Left ventricle myocardium inferior (tissue), 1 donor: ENCODE results near the gene EIF3A. TPM values are rescaled to one million over a fixed set of nuclear protein-coding genes. Genes with fewer than 3 reads are reported as not detected.

ENCODE experiments used
- DNase-seq: peaks from one replicate; pipeline ENCODE4 v3.0.0-alpha.2; 2020
- H3K27ac ChIP-seq: fragments of 200-600 bp; replicated peaks from 2 replicates; pipeline ENCODE4 v1.8.0; 2021
- H3K27me3 ChIP-seq: fragments of 200-600 bp; 2 replicates; pipeline ENCODE4 v1.8.0; 2021; ENCODE audit warnings: low read depth
- H3K36me3 ChIP-seq: fragments of 200-600 bp; 2 replicates; pipeline ENCODE4 v1.8.0; 2021
- H3K4me1 ChIP-seq: fragments of 200-600 bp; 2 replicates; pipeline ENCODE4 v1.8.0; 2021
- H3K4me3 ChIP-seq: fragments of 200-600 bp; 2 replicates; pipeline ENCODE4 v1.8.0; 2021; ENCODE audit warnings: mild to moderate bottlenecking, moderate library complexity
- H3K9me3 ChIP-seq: fragments of 200-600 bp; replicated peaks from 2 replicates; pipeline ENCODE4 v1.8.0; 2021
- intact Hi-C: fragments of 100-400 bp; cut with micrococcal nuclease; formaldehyde crosslinking; loops from one replicate; pipeline ENCODE4 v1.11.0; 2022
- total RNA-seq: library from RNA; stranded (reverse); fragmentation: NEBNext Ultra II Directional; extraction: Animal tissue kit (Norgen Biotek cat#: 25700); gene quantifications from one replicate; pipeline ENCODE4 v1.2.1, GENCODE V29; 2021
- TF ChIP-seq, protein P1 (sequence below): fragments of 200-600 bp; IDR thresholded peaks from 2 replicates; pipeline ENCODE4 v1.8.0; 2021; ENCODE audit warnings: antibody characterized with exemption, mild to moderate bottlenecking, borderline replicate concordance
- donor health status: DM: no; HTN: yes; CAD: no; lungs with severe emphysema.

The EIF3A gene
- total RNA-seq, 1 donor from 2014 or later = 103 TPM

DNA sequence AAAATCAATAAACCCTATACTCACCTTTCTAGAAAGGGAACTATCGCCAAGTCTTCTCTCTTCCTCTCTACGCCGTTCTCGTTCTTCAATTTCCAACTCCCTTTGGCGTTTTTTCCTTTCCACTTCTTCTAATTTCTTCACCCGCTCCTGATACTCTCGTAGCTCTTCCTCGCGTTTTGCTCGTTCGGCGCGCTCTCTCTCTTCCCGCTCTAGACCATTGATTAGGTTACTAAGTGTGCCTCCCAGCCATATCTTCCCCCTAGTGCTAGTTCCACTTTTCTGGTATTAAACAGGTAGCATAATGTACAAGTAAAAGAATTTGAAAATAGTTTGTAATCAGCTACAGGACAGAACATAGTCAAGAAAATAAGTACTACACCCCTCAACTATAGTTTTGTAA lies 30.8 kb downstream of the EIF3A start:
- H3K9me3 ChIP-seq = no peaks in the 10 kb centered on the region
- intact Hi-C loops = no loop called here
- peaks cover 7% of the 10 kb centered on the region for H3K4me1 ChIP-seq
- H3K36me3 ChIP-seq = peaks cover 99% of the 10 kb centered on the region
- H3K27me3 ChIP-seq = no peaks in the 10 kb centered on the region
- DNase-seq = no peak
- TF ChIP-seq, protein P1, sequence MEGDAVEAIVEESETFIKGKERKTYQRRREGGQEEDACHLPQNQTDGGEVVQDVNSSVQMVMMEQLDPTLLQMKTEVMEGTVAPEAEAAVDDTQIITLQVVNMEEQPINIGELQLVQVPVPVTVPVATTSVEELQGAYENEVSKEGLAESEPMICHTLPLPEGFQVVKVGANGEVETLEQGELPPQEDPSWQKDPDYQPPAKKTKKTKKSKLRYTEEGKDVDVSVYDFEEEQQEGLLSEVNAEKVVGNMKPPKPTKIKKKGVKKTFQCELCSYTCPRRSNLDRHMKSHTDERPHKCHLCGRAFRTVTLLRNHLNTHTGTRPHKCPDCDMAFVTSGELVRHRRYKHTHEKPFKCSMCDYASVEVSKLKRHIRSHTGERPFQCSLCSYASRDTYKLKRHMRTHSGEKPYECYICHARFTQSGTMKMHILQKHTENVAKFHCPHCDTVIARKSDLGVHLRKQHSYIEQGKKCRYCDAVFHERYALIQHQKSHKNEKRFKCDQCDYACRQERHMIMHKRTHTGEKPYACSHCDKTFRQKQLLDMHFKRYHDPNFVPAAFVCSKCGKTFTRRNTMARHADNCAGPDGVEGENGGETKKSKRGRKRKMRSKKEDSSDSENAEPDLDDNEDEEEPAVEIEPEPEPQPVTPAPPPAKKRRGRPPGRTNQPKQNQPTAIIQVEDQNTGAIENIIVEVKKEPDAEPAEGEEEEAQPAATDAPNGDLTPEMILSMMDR = no peak
- no peak overlapping the region for H3K27ac ChIP-seq
- no peak overlapping the region for H3K4me3 ChIP-seq

DNA sequence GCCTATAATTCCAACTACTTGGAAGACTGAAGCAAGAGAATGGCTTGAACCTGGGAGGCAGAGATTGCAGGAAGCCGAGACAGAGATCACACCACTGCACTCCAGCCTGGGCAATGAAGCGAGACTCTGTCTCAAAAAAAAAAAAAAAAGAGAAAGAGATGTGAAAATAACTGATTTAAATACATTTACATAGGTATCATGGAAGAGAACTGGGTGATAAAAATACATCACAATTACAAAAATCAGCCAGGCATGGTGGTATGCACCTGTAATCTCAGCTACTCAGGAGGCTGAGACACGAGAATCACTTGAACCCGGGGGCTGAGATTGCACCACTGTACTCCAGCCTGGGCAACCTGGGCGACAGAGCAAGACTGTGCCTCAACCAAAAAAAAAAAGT lies 31.3 kb downstream of the EIF3A start:
- no peak overlapping the region for H3K27ac ChIP-seq
- TF ChIP-seq, protein P1 = no peak

DNA sequence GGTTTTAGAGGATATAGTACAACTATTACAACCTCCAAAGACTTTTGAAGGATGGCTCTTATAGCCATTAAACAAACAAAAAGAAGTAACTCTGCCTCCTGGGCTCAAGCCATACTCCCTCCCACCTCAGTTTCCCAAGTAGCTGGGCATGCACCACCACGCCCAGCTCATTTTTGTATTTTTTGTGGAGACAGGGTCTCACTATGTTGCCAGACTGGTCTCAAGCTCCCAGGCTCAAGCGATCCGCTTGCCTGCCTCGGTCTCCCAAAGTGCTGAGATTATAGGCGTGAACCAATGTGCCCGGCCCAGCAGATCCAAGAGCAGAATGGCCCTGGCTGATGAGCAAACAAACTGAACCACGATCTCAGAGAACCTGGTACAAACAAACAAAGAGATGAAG lies 35.1 kb downstream of the EIF3A start:
- peaks cover 100% of the 10 kb centered on the region for H3K36me3 ChIP-seq
- intact Hi-C loops = no loop called here
- no peak overlapping the region for H3K4me3 ChIP-seq
- TF ChIP-seq, protein P1 = no peak
- H3K9me3 ChIP-seq = no peaks in the 10 kb centered on the region
- H3K27me3 ChIP-seq = no peaks in the 10 kb centered on the region
- no peak for DNase-seq
- peaks cover 7% of the 10 kb centered on the region for H3K4me1 ChIP-seq
- H3K27ac ChIP-seq = no peak overlapping the region

More for the DNA sequence above, 31.3 kb downstream of the EIF3A start:
- no peaks in the 10 kb centered on the region for H3K9me3 ChIP-seq
- intact Hi-C loops = no loop called here
- H3K36me3 ChIP-seq = peaks cover 99% of the 10 kb centered on the region
- no peaks in the 10 kb centered on the region for H3K27me3 ChIP-seq
- DNase-seq = no peak
- peaks cover 7% of the 10 kb centered on the region for H3K4me1 ChIP-seq
- no peak overlapping the region for H3K4me3 ChIP-seq

DNA sequence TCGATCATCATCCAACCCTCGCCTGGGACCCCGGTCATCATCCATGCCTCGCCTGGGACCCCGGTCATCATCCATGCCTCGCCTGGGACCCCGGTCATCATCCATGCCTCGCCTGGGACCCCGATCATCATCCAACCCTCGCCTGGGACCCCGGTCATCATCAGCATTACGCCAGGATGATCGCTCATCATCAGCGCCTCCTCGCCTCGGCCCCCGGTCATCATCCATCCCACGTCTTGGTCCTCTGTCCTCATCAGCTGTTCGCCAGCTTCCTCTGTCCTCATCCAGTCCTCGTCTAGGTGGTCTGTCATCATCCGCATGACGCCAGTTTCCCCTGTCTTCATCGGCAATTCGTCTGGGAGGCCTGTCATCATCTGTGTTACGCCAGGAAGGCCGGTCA lies 38.4 kb downstream of the EIF3A start:
- Histone ChIP-seq H3K4me1 (no peaks in the 10 kb centered on the region), H3K9me3 (no peaks in the 10 kb centered on the region), H3K27ac (no peak overlapping the region), H3K36me3 (peaks cover 99% of the 10 kb centered on the region), H3K4me3 (no peak overlapping the region), H3K27me3 (no peaks in the 10 kb centered on the region)
- TF ChIP-seq, protein P1 = no peak
- intact Hi-C loops = no loop called here
- no peak for DNase-seq

DNA sequence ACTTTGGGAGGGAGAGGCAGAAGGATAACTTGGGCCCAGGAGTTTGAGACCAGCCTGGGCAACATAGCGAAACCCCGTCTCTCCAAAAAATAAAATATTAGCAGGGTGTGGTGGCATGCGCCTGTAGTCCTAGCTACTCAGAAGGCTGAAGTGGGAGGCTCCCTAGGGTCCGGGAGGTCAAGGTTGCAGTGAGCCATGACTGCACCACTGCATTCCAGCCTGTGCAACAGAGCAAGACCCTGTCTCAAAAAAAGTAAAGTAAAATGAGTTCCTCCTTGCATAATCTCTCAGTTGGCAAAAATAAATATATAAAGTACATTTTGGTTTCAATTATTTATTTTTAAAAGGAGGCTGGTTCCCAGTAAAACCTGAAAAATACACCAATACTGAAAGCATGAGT lies 39.3 kb downstream of the EIF3A start:
- TF ChIP-seq, protein P1 = no peak

DNA sequence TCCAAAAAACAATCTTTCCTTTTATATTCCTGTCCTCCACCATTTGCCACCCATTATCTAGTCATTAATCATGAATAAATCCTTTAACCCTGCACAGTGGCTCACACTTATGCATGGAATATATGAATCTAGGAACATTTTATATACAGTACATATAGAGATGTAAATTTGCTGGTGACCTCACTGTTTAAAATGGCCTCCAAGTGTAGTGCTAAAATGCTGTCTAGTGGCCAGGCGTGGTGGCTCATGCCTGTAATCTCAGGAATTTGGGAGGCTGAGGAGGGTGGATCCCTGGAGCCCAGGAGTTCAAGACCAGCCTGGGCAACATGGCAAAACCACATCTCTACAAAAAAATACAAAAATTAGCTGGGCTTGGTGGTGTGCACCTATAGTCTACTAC lies 41.5 kb downstream of the EIF3A start:
- no peak for DNase-seq
- Histone ChIP-seq H3K4me3 (no peak overlapping the region), H3K27ac (no peak overlapping the region), H3K36me3 (peaks cover 94% of the 10 kb centered on the region), H3K27me3 (no peaks in the 10 kb centered on the region), H3K4me1 (no peaks in the 10 kb centered on the region), H3K9me3 (no peaks in the 10 kb centered on the region)
- intact Hi-C loops = no loop called here
- TF ChIP-seq, protein P1 = no peak

More for the DNA sequence above, 39.3 kb downstream of the EIF3A start:
- intact Hi-C loops = no loop called here
- Histone ChIP-seq H3K36me3 (peaks cover 99% of the 10 kb centered on the region), H3K27ac (no peak overlapping the region), H3K4me1 (no peaks in the 10 kb centered on the region), H3K27me3 (no peaks in the 10 kb centered on the region), H3K9me3 (no peaks in the 10 kb centered on the region), H3K4me3 (no peak overlapping the region)
- no peak for DNase-seq
